GM12878 (cell line): ENCODE data around the gene NOL3. TPM values are rescaled to one million over a fixed set of nuclear protein-coding genes. Genes with fewer than 3 reads are reported as not detected.

Experiments used
- ATAC-seq: fragments of 200-7000 bp; cut with Tn5 transposase; 3 replicates; pipeline ENCODE4 v1.9.1; 2020; ENCODE audit warnings: mild to moderate bottlenecking, moderate library complexity
- BruUV-seq: library from RNA; stranded (reverse); fragments of 400-500 nt; replicated peaks from 2 replicates; lab custom pipeline; 2021; lab: Mats Ljungman, UMichigan
- CTCF ChIA-PET: fragments of 300-600 bp; sonication (Branson Sonifier 250); formaldehyde crosslinking; extraction: SDS; loops from one replicate; lab custom pipeline; 2021; ENCODE audit warnings: inconsistent platforms; lab: Yijun Ruan, JAX
- POLR2A ChIA-PET: fragments of 350-600 bp; formaldehyde crosslinking; extraction: SDS; loops from one replicate; lab custom pipeline; 2021; ENCODE audit warnings: inconsistent platforms; lab: Charles Lee
- RAD21 ChIA-PET: fragments of 300-600 bp; sonication (Branson Sonifier 250); formaldehyde crosslinking; loops from one replicate; lab custom pipeline; 2023; ENCODE audit warnings: antibody characterized with exemption; ENCODE audit not compliant: unreplicated experiment; lab: Charles Lee
- SMC1A ChIA-PET: fragments of 300-600 bp; sonication (Branson Sonifier 250); formaldehyde crosslinking; loops from one replicate; lab custom pipeline; 2023; ENCODE audit not compliant: unreplicated experiment, uncharacterized antibody; lab: Charles Lee
- DNase-seq: peaks from one replicate; pipeline ENCODE4 v3.0.0-alpha.2; 2011; ENCODE audit warnings: low read depth, low spot score
- FAIRE-seq: peaks from 3 replicates; lab custom pipeline; 2011; peaks lifted over from hg19 to GRCh38; lab: Jason Lieb, UNC
- H2AFZ ChIP-seq: 2 replicates; pipeline ENCODE4 v1.6.0; 2011; ENCODE audit warnings: low read depth, low read length, control low read depth; ENCODE audit not compliant: control insufficient read depth
- H3K27ac ChIP-seq: 2 replicates; pipeline ENCODE4 v1.5.1; 2011; ENCODE audit warnings: control low read depth; ENCODE audit not compliant: control insufficient read depth, insufficient read depth
- H3K27me3 ChIP-seq, 2 experiments: replicated peaks in 1 of 2; 2 replicates each; pipeline versions ENCODE4 v1.6.0 to v1.6.1; 2011; ENCODE audit warnings: low read length in 1 of 2; ENCODE audit not compliant: control insufficient read depth in 2 of 2, insufficient read depth in 2 of 2
- H3K36me3 ChIP-seq, 2 experiments: 2 replicates each; pipeline ENCODE4 v1.5.1; 2011; ENCODE audit warnings: low read length in 1 of 2; ENCODE audit not compliant: control insufficient read depth in 2 of 2, insufficient read depth in 2 of 2
- H3K4me1 ChIP-seq: 2 replicates; pipeline ENCODE4 v1.6.1; 2011; ENCODE audit warnings: mild to moderate bottlenecking, low read length, moderate library complexity, mixed read lengths; ENCODE audit not compliant: control insufficient read depth, insufficient read depth
- H3K4me2 ChIP-seq: 2 replicates; pipeline ENCODE4 v1.6.0; 2011; ENCODE audit warnings: control low read depth; ENCODE audit not compliant: control insufficient read depth, insufficient read depth
- H3K4me3 ChIP-seq: fragments of 200-600 bp; sonication (generic); 2 replicates; pipeline ENCODE4 v1.5.1; 2016
- H3K79me2 ChIP-seq: 2 replicates; pipeline ENCODE4 v1.6.0; 2011; ENCODE audit warnings: low read length; ENCODE audit not compliant: control insufficient read depth, insufficient read depth
- H3K9ac ChIP-seq: 2 replicates; pipeline ENCODE4 v1.8.0; 2011; ENCODE audit warnings: low read length, control low read depth, mixed read lengths; ENCODE audit not compliant: control insufficient read depth, insufficient read depth
- H3K9me3 ChIP-seq: replicated peaks from 3 replicates; pipeline ENCODE4 v1.5.1; 2011; ENCODE audit warnings: mild to moderate bottlenecking, low read length; ENCODE audit not compliant: control insufficient read depth, insufficient read depth
- H4K20me1 ChIP-seq: 2 replicates; pipeline ENCODE4 v1.6.0; 2011; ENCODE audit not compliant: control insufficient read depth, insufficient read depth
- BACH1 ChIP-seq: fragments of 450-650 bp; IDR thresholded peaks from 2 replicates; pipeline ENCODE4 v1.6.1; 2017; ENCODE audit warnings: mild to moderate bottlenecking, borderline replicate concordance
- CEBPB ChIP-seq, 2 experiments: fragments of 150-350 bp in 1 of 2; IDR thresholded peaks; 2 replicates each; pipeline ENCODE4 v1.6.1; 2012 to 2014; ENCODE audit warnings: low read depth in 2 of 2, low read length in 2 of 2, borderline replicate concordance in 1 of 2, inconsistent platforms in 1 of 2
- CREB1 ChIP-seq: IDR thresholded peaks from 2 replicates; pipeline ENCODE4 v1.6.1; 2012; ENCODE audit warnings: low read depth, mild to moderate bottlenecking, inconsistent platforms
- ESRRA ChIP-seq: IDR thresholded peaks from 2 replicates; pipeline ENCODE4 v1.6.1; 2012; ENCODE audit warnings: mild to moderate bottlenecking, low read length, improper control_type of control experiment
- FOXK2 ChIP-seq: fragments of 450-650 bp; IDR thresholded peaks from 2 replicates; pipeline ENCODE4 v1.6.1; 2017; ENCODE audit warnings: mild to moderate bottlenecking, moderate library complexity
- JUND ChIP-seq: IDR thresholded peaks from 2 replicates; pipeline ENCODE4 v1.6.1; 2012; ENCODE audit warnings: low read depth, mild to moderate bottlenecking, low read length, improper control_type of control experiment, moderate library complexity
- MEF2A ChIP-seq: IDR thresholded peaks from 2 replicates; pipeline ENCODE4 v1.6.1; 2011; ENCODE audit warnings: low read depth, mild to moderate bottlenecking, low read length, moderate library complexity; ENCODE audit not compliant: insufficient read depth
- NFIC ChIP-seq: IDR thresholded peaks from 2 replicates; pipeline ENCODE4 v1.6.1; 2012; ENCODE audit warnings: low read depth, mild to moderate bottlenecking, inconsistent platforms, low read length, moderate library complexity
- NFXL1 ChIP-seq: fragments of 450-650 bp; IDR thresholded peaks from 2 replicates; pipeline ENCODE4 v1.6.1; 2017; ENCODE audit warnings: antibody characterized with exemption, mild to moderate bottlenecking, borderline replicate concordance
- PKNOX1 ChIP-seq: fragments of 450-650 bp; IDR thresholded peaks from 2 replicates; pipeline ENCODE4 v1.6.1; 2016; ENCODE audit warnings: mild to moderate bottlenecking
- RELB ChIP-seq: fragments of 450-650 bp; IDR thresholded peaks from 2 replicates; pipeline ENCODE4 v1.6.1; 2017; ENCODE audit warnings: low read depth, mild to moderate bottlenecking, moderate library complexity
- RFX5 ChIP-seq: IDR thresholded peaks from 2 replicates; pipeline ENCODE4 v1.6.1; 2011; ENCODE audit warnings: low read depth, low read length, improper control_type of control experiment
- RUNX3 ChIP-seq: IDR thresholded peaks from 2 replicates; pipeline ENCODE4 v1.6.1; 2012; ENCODE audit warnings: low read length, inconsistent platforms
- SIN3A ChIP-seq: IDR thresholded peaks from 2 replicates; pipeline ENCODE4 v1.6.1; 2012; ENCODE audit warnings: low read depth, low read length, improper control_type of control experiment
- SP1 ChIP-seq: IDR thresholded peaks from one replicate; pipeline ENCODE4 v1.6.1; 2011; ENCODE audit warnings: low read depth, low read length
- STAT3 ChIP-seq: IDR thresholded peaks from 2 replicates; pipeline ENCODE4 v1.6.1; 2011; ENCODE audit warnings: low read depth, low read length, improper control_type of control experiment
- ZNF384 ChIP-seq: IDR thresholded peaks from 2 replicates; pipeline ENCODE4 v1.6.1; 2012; ENCODE audit warnings: low read depth, mild to moderate bottlenecking, low read length, improper control_type of control experiment, borderline replicate concordance
- WGBS: methylation state at CpG from one replicate; pipeline ENCODE4 v1.1.6; 2016; ENCODE audit warnings: low lambda C conversion rate; ENCODE audit not compliant: insufficient replicate concordance, insufficient coverage; ENCODE audit errors: missing lambda C conversion rate; 5-methylcytosine and 5-hydroxymethylcytosine counted together
- in situ Hi-C: fragments of 300-500 bp; cut with MboI; formaldehyde crosslinking; loops from 9 replicates; pipeline ENCODE4 v1.14.3; 2018; ENCODE audit warnings: mixed read lengths
- intact Hi-C: fragments of 100-400 bp; cut with micrococcal nuclease; formaldehyde crosslinking; loops from one replicate; pipeline ENCODE4 v1.14.2; 2022; ENCODE audit not compliant: unreplicated experiment
- polyA plus RNA-seq, 11 experiments: library from polyadenylated mRNA; depleted of rRNA in 4 of 11; unstranded in 6 of 11; stranded (reverse) in 5 of 11; fragments of >200 nt; fragmentation: Nextera tagmentation in 4 of 11; fragmentation: Illumina TruSeq in 1 of 11; extraction: Ambion mirVana in 4 of 11; extraction: Trizol in 1 of 11; gene quantifications; 1 replicate in 1 of 11; 2 replicates in 10 of 11; pipeline versions ENCODE4 v1.2.1 to v1.2.3, GENCODE V29; 2011 to 2016; ENCODE audit warnings: inconsistent platforms in 2 of 11, missing spikeins in 2 of 11, low read depth in 1 of 11
- total RNA-seq, 4 experiments: library from RNA; depleted of rRNA in 3 of 4; stranded (reverse); fragments of >200 nt in 3 of 4; fragmentation: Illumina TruSeq in 1 of 4; extraction: Trizol in 1 of 4; gene quantifications; 2 replicates each; pipeline versions ENCODE4 v1.2.1 to v1.2.3, GENCODE V29; 2013 to 2021

The NOL3 gene
- total and polyA plus RNA-seq, 10 of the 15 experiments (the other 5 are each of a cell fraction or from before 2014, with no cell fraction given), result 0.31 to 18.4 (median 2.7) TPM

- BruUV-seq, result no TSS peak
- Histone ChIP-seq H3K4me1 (no peaks in the 10 kb centered on the region), H3K9ac (no peak overlapping the region), H4K20me1 (no peaks in the 10 kb centered on the region), H3K9me3 (no peaks in the 10 kb centered on the region), H2AFZ (no peak overlapping the region), H3K27me3 (no peaks in the 10 kb centered on the region), H3K4me2 (no peak overlapping the region), H3K36me3 (peaks cover 31 to 40% of the 10 kb centered on the region in 2 experiments; a peak in 3 of 4 replicates), H3K79me2 (no peaks in the 10 kb centered on the region), H3K4me3 (no peak overlapping the region), H3K27ac (no peak overlapping the region)
- no peak for DNase-seq
- in situ Hi-C loops (no loop called here), intact Hi-C loops (no loop called here)
- ChIA-PET CTCF (interaction anchor here (2.4 to 3.1 kb wide), 2 partner anchors 10 to 127 kb away, joined by 8 to 11 read pairs; no protein-coding TSS in a partner anchor), POLR2A (no interaction called here), RAD21 (no interaction called here), SMC1A (no interaction called here)
- FAIRE-seq, result no peak
- 67% methylated on average over 2 of the region's 2 CpGs for WGBS
- TF ChIP-seq NFIC (no peak), STAT3 (no peak), FOXK2 (no peak), NFXL1 (no peak), SP1 (no peak), SIN3A (no peak), CEBPB (IDR thresholded peaks at IDR 0.05; ENCODE audit: borderline replicate concordance in 1 of 2, low read depth in 2 of 2, low read length in 2 of 2) (no peak)
- no peak for ATAC-seq
Observed at GRCh38 chr16:67144943-67145342, 25.4 kb upstream of the NOL3 start.

GRCh38 chr16:67145746-67146145 is 24.6 kb upstream of the NOL3 start:
- Histone ChIP-seq H3K4me1 (no peaks in the 10 kb centered on the region; the same call in 1 of the 2 replicates), H3K36me3 (peaks cover 31 to 33% of the 10 kb centered on the region in 2 experiments; a peak in 3 of 4 replicates), H3K27me3 (no peaks in the 10 kb centered on the region), H3K4me3 (no peak overlapping the region), H3K79me2 (no peaks in the 10 kb centered on the region), H3K9me3 (no peaks in the 10 kb centered on the region), H4K20me1 (no peaks in the 10 kb centered on the region), H3K9ac (no peak overlapping the region), H2AFZ (no peak overlapping the region), H3K4me2 (no peak overlapping the region), H3K27ac (no peak overlapping the region)
- DNase-seq, result no peak
- no peak for FAIRE-seq
- ChIA-PET CTCF (interaction anchor here (2.4 to 3.1 kb wide), 2 partner anchors 10 to 128 kb away, joined by 8 to 11 read pairs; no protein-coding TSS in a partner anchor), POLR2A (no interaction called here), SMC1A (no interaction called here), RAD21 (interaction anchor here (0.6 kb wide), 1 partner anchor 30 kb away, joined by 3 read pairs; no protein-coding TSS in a partner anchor)
- in situ Hi-C loops (no loop called here), intact Hi-C loops (no loop called here)
- no peak for ATAC-seq
- no TSS peak for BruUV-seq
- WGBS, result 97% methylated on average over 2 of the region's 2 CpGs
- TF ChIP-seq RELB (no peak), CREB1 (no peak), ZNF384 (no peak), JUND (no peak), RFX5 (no peak), PKNOX1 (no peak), ESRRA (no peak), BACH1 (no peak), RUNX3 (no peak), MEF2A (no peak)
